ENCODE data around the gene SERPINC1. TPM values are rescaled to one million over a fixed set of nuclear protein-coding genes. Genes with fewer than 3 reads are reported as not detected.
A peak's percentile ranks its signal among the peaks of the same experiment; 100 is the strongest.

Gene SERPINC1
- total and polyA plus RNA-seq, 2 of the 13 experiments (the other 11 are each of a cell fraction or from before 2014, with no cell fraction given): 142 to 205 TPM

DNA sequence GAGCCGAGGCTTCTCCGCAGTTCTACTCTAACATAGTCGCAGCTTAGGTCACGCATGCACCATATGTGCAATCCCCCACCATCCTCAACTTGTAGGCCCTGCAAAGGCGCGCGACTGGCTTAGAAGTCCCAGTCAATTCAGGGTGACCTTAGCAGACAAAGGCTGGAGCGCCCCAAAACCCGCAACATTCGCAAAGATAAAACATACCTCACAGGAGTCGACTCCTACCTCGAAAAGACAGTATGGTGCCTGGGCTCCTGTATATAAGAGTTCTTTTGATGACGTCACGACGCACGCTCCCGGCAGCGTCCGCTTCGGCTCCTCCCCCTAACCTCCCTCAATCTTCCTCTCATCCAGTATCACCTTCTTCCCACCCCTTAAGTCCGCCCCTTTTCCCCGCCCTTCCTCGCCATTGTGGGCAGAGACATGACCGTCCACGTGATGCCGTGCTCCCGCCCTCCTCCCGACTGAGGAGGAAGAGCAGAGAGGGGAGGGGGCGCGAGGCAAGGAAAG is 49.3 kb downstream of the SERPINC1 start, which contains the start of gene GAS5 (continued):
- TF ChIP-seq, protein P1, sequence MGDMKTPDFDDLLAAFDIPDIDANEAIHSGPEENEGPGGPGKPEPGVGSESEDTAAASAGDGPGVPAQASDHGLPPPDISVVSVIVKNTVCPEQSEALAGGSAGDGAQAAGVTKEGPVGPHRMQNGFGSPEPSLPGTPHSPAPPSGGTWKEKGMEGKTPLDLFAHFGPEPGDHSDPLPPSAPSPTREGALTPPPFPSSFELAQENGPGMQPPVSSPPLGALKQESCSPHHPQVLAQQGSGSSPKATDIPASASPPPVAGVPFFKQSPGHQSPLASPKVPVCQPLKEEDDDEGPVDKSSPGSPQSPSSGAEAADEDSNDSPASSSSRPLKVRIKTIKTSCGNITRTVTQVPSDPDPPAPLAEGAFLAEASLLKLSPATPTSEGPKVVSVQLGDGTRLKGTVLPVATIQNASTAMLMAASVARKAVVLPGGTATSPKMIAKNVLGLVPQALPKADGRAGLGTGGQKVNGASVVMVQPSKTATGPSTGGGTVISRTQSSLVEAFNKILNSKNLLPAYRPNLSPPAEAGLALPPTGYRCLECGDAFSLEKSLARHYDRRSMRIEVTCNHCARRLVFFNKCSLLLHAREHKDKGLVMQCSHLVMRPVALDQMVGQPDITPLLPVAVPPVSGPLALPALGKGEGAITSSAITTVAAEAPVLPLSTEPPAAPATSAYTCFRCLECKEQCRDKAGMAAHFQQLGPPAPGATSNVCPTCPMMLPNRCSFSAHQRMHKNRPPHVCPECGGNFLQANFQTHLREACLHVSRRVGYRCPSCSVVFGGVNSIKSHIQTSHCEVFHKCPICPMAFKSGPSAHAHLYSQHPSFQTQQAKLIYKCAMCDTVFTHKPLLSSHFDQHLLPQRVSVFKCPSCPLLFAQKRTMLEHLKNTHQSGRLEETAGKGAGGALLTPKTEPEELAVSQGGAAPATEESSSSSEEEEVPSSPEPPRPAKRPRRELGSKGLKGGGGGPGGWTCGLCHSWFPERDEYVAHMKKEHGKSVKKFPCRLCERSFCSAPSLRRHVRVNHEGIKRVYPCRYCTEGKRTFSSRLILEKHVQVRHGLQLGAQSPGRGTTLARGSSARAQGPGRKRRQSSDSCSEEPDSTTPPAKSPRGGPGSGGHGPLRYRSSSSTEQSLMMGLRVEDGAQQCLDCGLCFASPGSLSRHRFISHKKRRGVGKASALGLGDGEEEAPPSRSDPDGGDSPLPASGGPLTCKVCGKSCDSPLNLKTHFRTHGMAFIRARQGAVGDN (CRISPR knock-in tag; IDR thresholded peaks at IDR 0.05): peak; percentile 12; the same call in 1 of the 2 replicates
- no peak for TF ChIP-seq JDP2 (CRISPR knock-in tag; IDR thresholded peaks at IDR 0.05; ENCODE audit: borderline replicate concordance)
- no peak for TF ChIP-seq ZSCAN30 (CRISPR knock-in tag; IDR thresholded peaks at IDR 0.05)
- peak; percentile 75; the same call in 1 of the 2 replicates for TF ChIP-seq TSC22D2 (CRISPR knock-in tag; IDR thresholded peaks at IDR 0.05; ENCODE audit: borderline replicate concordance)
- no peak; the same call in 1 of the 2 replicates for TF ChIP-seq SOX13 (IDR thresholded peaks at IDR 0.05)
- no peak for TF ChIP-seq SOX13 (CRISPR knock-in tag; conservative IDR thresholded peaks at IDR 0.05 in 1 of 2, IDR thresholded peaks at IDR 0.05 in 1 of 2)
- no peak; the same call in 1 of the 2 replicates for TF ChIP-seq SIX1 (CRISPR knock-in tag; IDR thresholded peaks at IDR 0.05; ENCODE audit: borderline replicate concordance)
- TF ChIP-seq ZNF800 (CRISPR knock-in tag; IDR thresholded peaks at IDR 0.05): no peak
- TF ChIP-seq KLF9 (CRISPR knock-in tag; IDR thresholded peaks at IDR 0.05; ENCODE audit: low read depth): no peak
- TF ChIP-seq ZNF260 (CRISPR knock-in tag; IDR thresholded peaks at IDR 0.05; ENCODE audit: borderline replicate concordance, low read depth): no peak
- TF ChIP-seq ZNF143 (CRISPR knock-in tag; IDR thresholded peaks at IDR 0.05): peak; percentile 71
- 0 out of 2 replicates have a peak, but pooled peaks have one; percentile 47 for TF ChIP-seq DNMT1 (CRISPR knock-in tag; IDR thresholded peaks at IDR 0.05)
- TF ChIP-seq KAT7 (CRISPR knock-in tag; IDR thresholded peaks at IDR 0.05; ENCODE audit: borderline replicate concordance): no peak
- no peak for TF ChIP-seq GTF3A (CRISPR knock-in tag; conservative IDR thresholded peaks at IDR 0.05)
- TF ChIP-seq KDM4B (CRISPR knock-in tag; IDR thresholded peaks at IDR 0.05): peak; percentile 78
- TF ChIP-seq ZNF567 (CRISPR knock-in tag; IDR thresholded peaks at IDR 0.05; ENCODE audit: borderline replicate concordance): no peak; the same call in 1 of the 2 replicates
- TF ChIP-seq, protein P2, sequence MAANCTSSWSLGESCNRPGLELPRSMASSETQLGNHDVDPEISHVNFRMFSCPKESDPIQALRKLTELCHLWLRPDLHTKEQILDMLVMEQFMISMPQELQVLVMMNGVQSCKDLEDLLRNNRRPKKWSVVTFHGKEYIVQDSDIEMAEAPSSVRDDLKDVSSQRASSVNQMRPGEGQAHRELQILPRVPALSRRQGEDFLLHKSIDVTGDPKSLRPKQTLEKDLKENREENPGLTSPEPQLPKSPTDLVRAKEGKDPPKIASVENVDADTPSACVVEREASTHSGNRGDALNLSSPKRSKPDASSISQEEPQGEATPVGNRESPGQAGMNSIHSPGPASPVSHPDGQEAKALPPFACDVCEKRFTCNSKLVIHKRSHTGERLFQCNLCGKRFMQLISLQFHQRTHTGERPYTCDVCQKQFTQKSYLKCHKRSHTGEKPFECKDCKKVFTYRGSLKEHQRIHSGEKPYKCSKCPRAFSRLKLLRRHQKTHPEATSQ (CRISPR knock-in tag; IDR thresholded peaks at IDR 0.05; ENCODE audit: borderline replicate concordance): no peak
- TF ChIP-seq ZNF891 (CRISPR knock-in tag; IDR thresholded peaks at IDR 0.05): 0 out of 2 replicates have a peak, but pooled peaks have one; percentile 26
- TF ChIP-seq RFX5 (IDR thresholded peaks at IDR 0.05; ENCODE audit: low read depth, low read length): peak; percentile 86
- no peak for TF ChIP-seq ZNF101 (CRISPR knock-in tag; IDR thresholded peaks at IDR 0.05; ENCODE audit: borderline replicate concordance, low read depth)
- peak; percentile 94 for TF ChIP-seq TAF1 (CRISPR knock-in tag; IDR thresholded peaks at IDR 0.05)
- no peak for TF ChIP-seq ZNF20 (CRISPR knock-in tag; IDR thresholded peaks at IDR 0.05)
- TF ChIP-seq ZNF205 (CRISPR knock-in tag; IDR thresholded peaks at IDR 0.05): no peak; the same call in 1 of the 2 replicates

Measured in HepG2 (cell line).